SK-N-SH (cell line): ENCODE measurements around the gene ACER2. TPM values are rescaled to one million over a fixed set of nuclear protein-coding genes. Genes with fewer than 3 reads are reported as not detected.

Experiments
- CTCF ChIA-PET: fragments of 300-600, 350-600 bp; formaldehyde crosslinking; extraction: SDS; loops from one replicate; lab custom pipeline; 2021; lab: Yijun Ruan, JAX
- POLR2A ChIA-PET: fragments of 350-600 bp; sonication (Branson Sonifier 250); formaldehyde crosslinking; extraction: SDS; loops from one replicate; lab custom pipeline; 2020; ENCODE audit warnings: antibody characterized with exemption, inconsistent platforms; lab: Yijun Ruan, JAX
- DNase-seq: peaks from one replicate; pipeline ENCODE4 v3.0.0; 2012
- H2AFZ ChIP-seq: fragments of 200-600 bp; sonication (generic); 2 replicates; pipeline ENCODE4 v1.8.1; 2016; ENCODE audit warnings: antibody characterized with exemption, mild to moderate bottlenecking, low read depth
- H3F3A ChIP-seq: fragments of 200-600 bp; sonication (generic); replicated peaks from 2 replicates; pipeline ENCODE3; 2016; ENCODE audit warnings: antibody characterized with exemption, mild to moderate bottlenecking; ENCODE audit not compliant: insufficient read depth
- H3K27ac ChIP-seq, 2 experiments: fragments of 200-500 bp in 1 of 2; fragments of 200-600 bp in 1 of 2; sonication (Bioruptor generic) in 1 of 2; sonication (generic), shearing (Covaris generic) in 1 of 2; 2 replicates each; pipeline versions ENCODE4 v1.5.1 to v1.6.1; 2014 to 2016; ENCODE audit warnings: low read depth in 2 of 2, inconsistent platforms in 1 of 2, low read length in 1 of 2, mild to moderate bottlenecking in 1 of 2, mixed read lengths in 1 of 2
- H3K27me3 ChIP-seq: fragments of 200-600 bp; sonication (generic), shearing (Covaris generic); 2 replicates; pipeline ENCODE4 v1.6.1; 2016; ENCODE audit warnings: mixed run types; ENCODE audit not compliant: insufficient read depth
- H3K36me3 ChIP-seq, 2 experiments: fragments of 200-500 bp in 1 of 2; fragments of 200-600 bp in 1 of 2; sonication (Bioruptor generic) in 1 of 2; sonication (generic) in 1 of 2; replicated peaks in 1 of 2; 2 replicates each; pipeline versions ENCODE3 to v1.5.1; 2014 to 2016; ENCODE audit warnings: low read length in 1 of 2, mild to moderate bottlenecking in 1 of 2; ENCODE audit not compliant: insufficient read depth in 2 of 2, control insufficient read depth in 1 of 2
- H3K4me1 ChIP-seq, 2 experiments: fragments of 200-500 bp in 1 of 2; fragments of 200-600 bp in 1 of 2; sonication (Bioruptor generic) in 1 of 2; sonication (generic), shearing (Covaris generic) in 1 of 2; 2 replicates each; pipeline versions ENCODE4 v1.5.1 to v1.6.1; 2014 to 2016; ENCODE audit warnings: low read depth in 1 of 2, low read length in 1 of 2, mixed run types in 1 of 2; ENCODE audit not compliant: insufficient read depth in 2 of 2, control insufficient read depth in 1 of 2
- H3K4me2 ChIP-seq: fragments of 200-600 bp; sonication (generic), shearing (Covaris generic); 2 replicates; pipeline ENCODE4 v1.6.1; 2017; ENCODE audit warnings: mixed run types
- H3K4me3 ChIP-seq, 2 experiments: fragments of 200-500 bp in 1 of 2; fragments of 200-600 bp in 1 of 2; sonication (Bioruptor generic) in 1 of 2; sonication (generic), shearing (Covaris generic) in 1 of 2; 2 replicates each; pipeline versions ENCODE4 v1.5.1 to v1.8.1; 2014 to 2016; ENCODE audit warnings: low read depth in 2 of 2, inconsistent platforms in 1 of 2, low read length in 1 of 2, mild to moderate bottlenecking in 1 of 2, mixed read lengths in 1 of 2, moderate library complexity in 1 of 2
- H3K79me2 ChIP-seq: fragments of 200-600 bp; sonication (generic); 2 replicates; pipeline ENCODE4 v1.8.1; 2017; ENCODE audit warnings: mild to moderate bottlenecking; ENCODE audit not compliant: insufficient read depth
- H3K9ac ChIP-seq: fragments of 200-600 bp; sonication (generic); 2 replicates; pipeline ENCODE4 v1.6.1; 2017; ENCODE audit warnings: mixed run types
- H3K9me2 ChIP-seq: fragments of 200-600 bp; sonication (generic); 2 replicates; pipeline ENCODE4 v1.6.1; 2017; ENCODE audit warnings: mixed run types
- H3K9me3 ChIP-seq: fragments of 200-600 bp; sonication (generic); 2 replicates; pipeline ENCODE4 v1.6.1; 2017; ENCODE audit warnings: mixed run types, mild to moderate bottlenecking, moderate library complexity
- H4K20me1 ChIP-seq: fragments of 200-600 bp; sonication (generic); 2 replicates; pipeline ENCODE4 v1.6.1; 2017; ENCODE audit warnings: mild to moderate bottlenecking, mixed run types; ENCODE audit not compliant: insufficient read depth
- EZH2phosphoT487 ChIP-seq: fragments of 200-600 bp; sonication (generic); IDR thresholded peaks from 2 replicates; pipeline ENCODE4 v1.6.1; 2017; ENCODE audit warnings: low read depth, mixed run types, mild to moderate bottlenecking, antibody characterized with exemption, moderate library complexity, borderline replicate concordance
- FOXJ3 ChIP-seq: sonication (generic); formaldehyde crosslinking; IDR thresholded peaks from 2 replicates; pipeline ENCODE4 v1.5.1; 2020; ENCODE audit warnings: mild to moderate bottlenecking, missing genetic modification reagents
- GATA2 ChIP-seq: sonication (generic); formaldehyde crosslinking; IDR thresholded peaks from 2 replicates; pipeline ENCODE4 v1.5.0; 2020; ENCODE audit warnings: mild to moderate bottlenecking, missing genetic modification reagents
- MEF2A ChIP-seq: IDR thresholded peaks from 2 replicates; pipeline ENCODE4 v1.4.0; 2012; ENCODE audit warnings: low read depth, borderline replicate concordance
- NRF1 ChIP-seq: IDR thresholded peaks from 2 replicates; pipeline ENCODE4 v1.6.1; 2012; ENCODE audit warnings: low read depth, mild to moderate bottlenecking, low read length
- PBX3 ChIP-seq: IDR thresholded peaks from 2 replicates; pipeline ENCODE4; 2012
- POLR2AphosphoS5 ChIP-seq: IDR thresholded peaks from 2 replicates; pipeline ENCODE4 v1.6.1; 2012; ENCODE audit warnings: low read depth, low read length
- RCOR1 ChIP-seq: fragments of 150-350 bp; IDR thresholded peaks from 2 replicates; pipeline ENCODE4 v1.6.1; 2017; ENCODE audit warnings: antibody characterized with exemption, low read length
- SIN3A ChIP-seq: IDR thresholded peaks from 2 replicates; pipeline ENCODE4 v1.6.1; 2012; ENCODE audit warnings: low read depth, mild to moderate bottlenecking, low read length, moderate library complexity, borderline replicate concordance
- TAF1 ChIP-seq: IDR thresholded peaks from 2 replicates; pipeline ENCODE4 v1.6.1; 2012; ENCODE audit warnings: low read depth, mild to moderate bottlenecking, low read length, moderate library complexity, borderline replicate concordance
- TCF12 ChIP-seq: IDR thresholded peaks from 2 replicates; pipeline ENCODE4 v1.4.0; 2012
- WGBS: methylation state at CpG from one replicate; pipeline ENCODE4 v1.1.6; 2017; ENCODE audit warnings: low lambda C conversion rate; 5-methylcytosine and 5-hydroxymethylcytosine counted together
- polyA plus RNA-seq, 3 experiments: library from polyadenylated mRNA; depleted of rRNA; stranded (reverse); fragments of >200 nt; gene quantifications; 2 replicates each; pipeline ENCODE4 v1.2.3, GENCODE V29; 2012
- TF ChIP-seq, protein P1 (sequence below): fragments of 150-350 bp; IDR thresholded peaks from 2 replicates; pipeline ENCODE4 v1.6.1; 2017; ENCODE audit warnings: antibody characterized with exemption, low read length, low read depth, borderline replicate concordance
- TF ChIP-seq, protein P2 (sequence below): fragments of 150-350 bp; IDR thresholded peaks from 2 replicates; pipeline ENCODE4 v1.6.1; 2016; ENCODE audit warnings: mild to moderate bottlenecking, low read depth, low read length

Gene ACER2
- polyA plus RNA-seq, 1 of the 3 experiments (the other 2 are of a cell fraction), result 1.3 TPM

- H4K20me1 ChIP-seq, result no peaks in the 10 kb centered on the region
- no peaks in the 10 kb centered on the region for H3K36me3 ChIP-seq
- ChIA-PET CTCF (interaction anchor here (1.1 to 4.1 kb wide), 5 partner anchors 18 to 434 kb away, joined by 3 to 21 read pairs (median 6); no protein-coding TSS in a partner anchor), POLR2A (no interaction called here)
- H3K27me3 ChIP-seq, result no peaks in the 10 kb centered on the region
- H3F3A ChIP-seq, result no peaks in the 10 kb centered on the region
- no peaks in the 10 kb centered on the region for H3K9me2 ChIP-seq
- H3K4me2 ChIP-seq, result no peak overlapping the region
- H3K79me2 ChIP-seq, result no peaks in the 10 kb centered on the region
- H3K9ac ChIP-seq, result no peak overlapping the region
- peaks cover 0 to 10% of the 10 kb centered on the region in 2 experiments; a peak in 2 of 4 replicates for H3K4me1 ChIP-seq
- no peak for DNase-seq
- no peak for TF ChIP-seq SIN3A
- TF ChIP-seq, protein P1, sequence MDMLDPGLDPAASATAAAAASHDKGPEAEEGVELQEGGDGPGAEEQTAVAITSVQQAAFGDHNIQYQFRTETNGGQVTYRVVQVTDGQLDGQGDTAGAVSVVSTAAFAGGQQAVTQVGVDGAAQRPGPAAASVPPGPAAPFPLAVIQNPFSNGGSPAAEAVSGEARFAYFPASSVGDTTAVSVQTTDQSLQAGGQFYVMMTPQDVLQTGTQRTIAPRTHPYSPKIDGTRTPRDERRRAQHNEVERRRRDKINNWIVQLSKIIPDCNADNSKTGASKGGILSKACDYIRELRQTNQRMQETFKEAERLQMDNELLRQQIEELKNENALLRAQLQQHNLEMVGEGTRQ, result no peak
- TF ChIP-seq FOXJ3, result no peak
- no peak for TF ChIP-seq GATA2 (CRISPR knock-in tag)
- no peak for TF ChIP-seq NRF1
- TF ChIP-seq TAF1, result no peak
- TF ChIP-seq, protein P2, sequence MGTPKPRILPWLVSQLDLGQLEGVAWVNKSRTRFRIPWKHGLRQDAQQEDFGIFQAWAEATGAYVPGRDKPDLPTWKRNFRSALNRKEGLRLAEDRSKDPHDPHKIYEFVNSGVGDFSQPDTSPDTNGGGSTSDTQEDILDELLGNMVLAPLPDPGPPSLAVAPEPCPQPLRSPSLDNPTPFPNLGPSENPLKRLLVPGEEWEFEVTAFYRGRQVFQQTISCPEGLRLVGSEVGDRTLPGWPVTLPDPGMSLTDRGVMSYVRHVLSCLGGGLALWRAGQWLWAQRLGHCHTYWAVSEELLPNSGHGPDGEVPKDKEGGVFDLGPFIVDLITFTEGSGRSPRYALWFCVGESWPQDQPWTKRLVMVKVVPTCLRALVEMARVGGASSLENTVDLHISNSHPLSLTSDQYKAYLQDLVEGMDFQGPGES, result no peak
- TF ChIP-seq TCF12, result no peak
- no peak for TF ChIP-seq EZH2phosphoT487
- no peak for TF ChIP-seq PBX3
- no peak for TF ChIP-seq RCOR1
- TF ChIP-seq MEF2A, result no peak
- H3K4me3 ChIP-seq, result no peak overlapping the region
- H3K27ac ChIP-seq, result no peak overlapping the region
- H3K9me3 ChIP-seq, result no peaks in the 10 kb centered on the region
- WGBS, result 31% methylated on average over 2 of the region's 2 CpGs
- no peak overlapping the region for H2AFZ ChIP-seq
Observed at GRCh38 chr9:19488721-19489120, 79.9 kb downstream of the ACER2 start.

GRCh38 chr9:19490269-19490668 lies 81.5 kb downstream of the ACER2 start:
- Histone ChIP-seq H3K4me1 (peaks cover 0 to 10% of the 10 kb centered on the region in 2 experiments; a peak in 2 of 4 replicates), H3K36me3 (no peaks in the 10 kb centered on the region), H2AFZ (no peak overlapping the region), H3K27ac (no peak overlapping the region), H3K9me3 (no peaks in the 10 kb centered on the region), H3K9ac (no peak overlapping the region), H3K4me2 (no peak overlapping the region), H3K27me3 (no peaks in the 10 kb centered on the region), H3K9me2 (no peaks in the 10 kb centered on the region)
- ChIA-PET POLR2A (no interaction called here), CTCF (interaction anchor here (0.9 kb wide), 1 partner anchor 432 kb away, joined by 3 read pairs; no protein-coding TSS in a partner anchor)
- WGBS, result 49% methylated on average over 8 of the region's 8 CpGs
- DNase-seq, result no peak
- TF ChIP-seq EZH2phosphoT487 (no peak), POLR2AphosphoS5 (no peak)
- TF ChIP-seq, all 33 proteins: peak for 0
- H3K79me2 ChIP-seq, result no peaks in the 10 kb centered on the region
- no peaks in the 10 kb centered on the region for H3F3A ChIP-seq
- no peak overlapping the region for H3K4me3 ChIP-seq
- H4K20me1 ChIP-seq, result no peaks in the 10 kb centered on the region
